ENCODE measurements around the gene CCDC18. TPM values are rescaled to one million over a fixed set of nuclear protein-coding genes. Genes with fewer than 3 reads are reported as not detected.
"Not testable (repeated sequence)": the region's sequence is repeated elsewhere in the genome, so short reads cannot be mapped to it uniquely, and the experiment has no call there.

Gene CCDC18
- total RNA-seq, 1 donor from 2014 or later = 7.9 TPM

GRCh38 chr1:93215322-93215721 is 34.8 kb downstream of the CCDC18 start:
- peaks cover 18% of the 10 kb centered on the region for H3K4me1 Mint-ChIP-seq (ENCODE audit: low read depth, unreplicated experiment)
- FAIRE-seq = no peak

GRCh38 chr1:93219443-93219842 is 38.9 kb downstream of the CCDC18 start:
- no peaks in the 10 kb centered on the region for H3K4me1 ChIP-seq (ENCODE audit: insufficient read depth, low read length)
- no peak overlapping the region for H3K27ac ChIP-seq (ENCODE audit: low read depth, low read length)
- no peaks in the 10 kb centered on the region for H3K27me3 Mint-ChIP-seq (ENCODE audit: low read depth, unreplicated experiment)

More at GRCh38 chr1:93215322-93215721, 34.8 kb downstream of the CCDC18 start:
- no peaks in the 10 kb centered on the region for H3K27me3 ChIP-seq (ENCODE audit: insufficient read depth, low read length)
- H3K4me2 ChIP-seq (ENCODE audit: low read length) = no peak overlapping the region
- no peak overlapping the region for H3K27ac ChIP-seq (ENCODE audit: low read depth, low read length)
- H3K4me3 ChIP-seq (ENCODE audit: insufficient read depth, low read depth, low read length) = no peak overlapping the region
- no peak overlapping the region for H3K9ac ChIP-seq (ENCODE audit: low read length)
- no peak for DNase-seq (ENCODE audit: low read depth)
- Mint-ChIP-seq H3K36me3 (ENCODE audit: low read depth, unreplicated experiment) (no peaks in the 10 kb centered on the region), H3K4me3 (ENCODE audit: unreplicated experiment) (no peak overlapping the region), H3K27me3 (ENCODE audit: low read depth, unreplicated experiment) (no peaks in the 10 kb centered on the region), H3K9me3 (ENCODE audit: unreplicated experiment) (no peaks in the 10 kb centered on the region), H3K27ac (ENCODE audit: unreplicated experiment) (no peak overlapping the region)
- H3K9me3 ChIP-seq (ENCODE audit: insufficient read depth, low read depth, low read length) = no peaks in the 10 kb centered on the region
- TF ChIP-seq EZH2 (IDR thresholded peaks at IDR 0.05; ENCODE audit: insufficient read depth, low read length) (no peak), CTCF (IDR thresholded peaks at IDR 0.05; ENCODE audit: insufficient read depth, low read depth, low read length) (no peak)
- H3K36me3 ChIP-seq (ENCODE audit: insufficient read depth, low read length) = peaks cover 18% of the 10 kb centered on the region
- H2AFZ ChIP-seq (ENCODE audit: low read depth, low read length) = no peak overlapping the region
- H3K4me1 ChIP-seq (ENCODE audit: insufficient read depth, low read length) = no peaks in the 10 kb centered on the region
- H3K79me2 ChIP-seq (ENCODE audit: insufficient read depth, low read length) = no peaks in the 10 kb centered on the region
- H4K20me1 ChIP-seq (ENCODE audit: insufficient read depth, low read length) = no peaks in the 10 kb centered on the region

GRCh38 chr1:93220716-93221115 is 40.2 kb downstream of the CCDC18 start:
- peaks cover 30% of the 10 kb centered on the region for H3K4me1 Mint-ChIP-seq (ENCODE audit: low read depth, unreplicated experiment)
- FAIRE-seq = not testable (repeated sequence)

More at GRCh38 chr1:93219443-93219842, 38.9 kb downstream of the CCDC18 start:
- Mint-ChIP-seq H3K9me3 (ENCODE audit: unreplicated experiment) (no peaks in the 10 kb centered on the region), H3K4me1 (ENCODE audit: low read depth, unreplicated experiment) (peaks cover 30% of the 10 kb centered on the region), H3K27ac (ENCODE audit: unreplicated experiment) (peak overlapping the region; percentile 28), H3K36me3 (ENCODE audit: low read depth, unreplicated experiment) (peaks cover 3% of the 10 kb centered on the region), H3K4me3 (ENCODE audit: unreplicated experiment) (no peak overlapping the region)
- Histone ChIP-seq H3K79me2 (ENCODE audit: insufficient read depth, low read length) (no peaks in the 10 kb centered on the region), H4K20me1 (ENCODE audit: insufficient read depth, low read length) (no peaks in the 10 kb centered on the region), H3K9ac (ENCODE audit: low read length) (no peak overlapping the region), H3K27me3 (ENCODE audit: insufficient read depth, low read length) (no peaks in the 10 kb centered on the region), H3K4me2 (ENCODE audit: low read length) (no peak overlapping the region), H3K36me3 (ENCODE audit: insufficient read depth, low read length) (peaks cover 27% of the 10 kb centered on the region), H3K9me3 (ENCODE audit: insufficient read depth, low read depth, low read length) (no peaks in the 10 kb centered on the region), H3K4me3 (ENCODE audit: insufficient read depth, low read depth, low read length) (no peak overlapping the region), H2AFZ (ENCODE audit: low read depth, low read length) (no peak overlapping the region)
- no peak for FAIRE-seq
- DNase-seq (ENCODE audit: low read depth) = peak; percentile 66
- TF ChIP-seq EZH2 (IDR thresholded peaks at IDR 0.05; ENCODE audit: insufficient read depth, low read length) = no peak
- TF ChIP-seq CTCF (IDR thresholded peaks at IDR 0.05; ENCODE audit: insufficient read depth, low read depth, low read length) = no peak

More at GRCh38 chr1:93220716-93221115, 40.2 kb downstream of the CCDC18 start:
- peaks cover 26% of the 10 kb centered on the region for H3K36me3 ChIP-seq (ENCODE audit: insufficient read depth, low read length)
- H3K4me2 ChIP-seq (ENCODE audit: low read length); H4K20me1 ChIP-seq (ENCODE audit: insufficient read depth, low read length); H3K27me3 Mint-ChIP-seq (ENCODE audit: low read depth, unreplicated experiment); H3K4me1 ChIP-seq (ENCODE audit: insufficient read depth, low read length); H3K36me3 Mint-ChIP-seq (ENCODE audit: low read depth, unreplicated experiment); H3K4me3 Mint-ChIP-seq (ENCODE audit: unreplicated experiment); H3K27me3 ChIP-seq (ENCODE audit: insufficient read depth, low read length); DNase-seq (ENCODE audit: low read depth); H3K4me3 ChIP-seq (ENCODE audit: insufficient read depth, low read depth, low read length); H3K9me3 ChIP-seq (ENCODE audit: insufficient read depth, low read depth, low read length); H3K27ac Mint-ChIP-seq (ENCODE audit: unreplicated experiment); H3K9ac ChIP-seq (ENCODE audit: low read length); H3K27ac ChIP-seq (ENCODE audit: low read depth, low read length); H2AFZ ChIP-seq (ENCODE audit: low read depth, low read length); H3K79me2 ChIP-seq (ENCODE audit: insufficient read depth, low read length); H3K9me3 Mint-ChIP-seq (ENCODE audit: unreplicated experiment): not testable (repeated sequence)

Data from astrocyte (in vitro differentiated cells and primary cell).